Measurements from ENCODE around the gene ZNF132.
A peak's percentile ranks its signal among the peaks of the same experiment; 100 is the strongest.
"Not testable (repeated sequence)": the region's sequence is repeated elsewhere in the genome, so short reads cannot be mapped to it uniquely, and the experiment has no call there.

Gene ZNF132

GRCh38 chr19:58407658-58408151 lies 32.2 kb downstream of the ZNF132 start:
- DNase-seq (ENCODE audit: low read depth in 2 of 2), result no peak

- DNase-seq (ENCODE audit: low read depth in 2 of 2), result no peak
Measured at GRCh38 chr19:58406818-58407657, 32.9 kb downstream of the ZNF132 start.

- not testable (repeated sequence) for DNase-seq (ENCODE audit: low read depth in 2 of 2)
Measured at GRCh38 chr19:58403920-58404478, 36.0 kb downstream of the ZNF132 start.

GRCh38 chr19:58401840-58402421 lies 38.0 kb downstream of the ZNF132 start:
- DNase-seq (ENCODE audit: low read depth in 2 of 2), result no peak

GRCh38 chr19:58400916-58401839 lies 38.8 kb downstream of the ZNF132 start:
- DNase-seq (ENCODE audit: low read depth in 2 of 2), result peak; percentile 98

- no peak for DNase-seq (ENCODE audit: low read depth in 2 of 2)
Measured at GRCh38 chr19:58400316-58400915, 39.5 kb downstream of the ZNF132 start.

GRCh38 chr19:58399903-58400302 lies 40.0 kb downstream of the ZNF132 start:
- no peak for DNase-seq (ENCODE audit: low read depth in 2 of 2)

- DNase-seq (ENCODE audit: low read depth in 2 of 2), result no peak
Measured at GRCh38 chr19:58398545-58398944, 41.4 kb downstream of the ZNF132 start.

- DNase-seq (ENCODE audit: low read depth in 2 of 2), result no peak
Measured at GRCh38 chr19:58398087-58398486, 41.9 kb downstream of the ZNF132 start.

- no peak for DNase-seq (ENCODE audit: low read depth in 2 of 2)
Measured at GRCh38 chr19:58397533-58398037, 42.4 kb downstream of the ZNF132 start.

- no peak for DNase-seq (ENCODE audit: low read depth in 2 of 2)
Measured at GRCh38 chr19:58396691-58397532, 43.0 kb downstream of the ZNF132 start.

- DNase-seq (ENCODE audit: low read depth in 2 of 2), result no peak
Measured at GRCh38 chr19:58395979-58396627, 43.9 kb downstream of the ZNF132 start.

- no peak for DNase-seq (ENCODE audit: low read depth in 2 of 2)
Measured at GRCh38 chr19:58395220-58395978, 44.6 kb downstream of the ZNF132 start, which contains the start of gene RNF225. TSS of gene RNF225 (plus strand) at chr19:58395656. CDS start at chr19:58396090, 434 bp downstream.

GRCh38 chr19:58394821-58395219 lies 45.1 kb downstream of the ZNF132 start:
- no peak for DNase-seq (ENCODE audit: low read depth in 2 of 2)

- DNase-seq (ENCODE audit: low read depth in 2 of 2), result no peak
Measured at GRCh38 chr19:58393725-58394033, 46.3 kb downstream of the ZNF132 start.

- DNase-seq (ENCODE audit: low read depth in 2 of 2), result no peak
Measured at GRCh38 chr19:58392945-58393724, 46.8 kb downstream of the ZNF132 start.

GRCh38 chr19:58388175-58388526 lies 51.8 kb downstream of the ZNF132 start:
- DNase-seq (ENCODE audit: low read depth in 2 of 2), result no peak
